GM15510 (cell line): Measurements from ENCODE around the gene PRKCA.

Experiments used
- POLR2A ChIP-seq: IDR thresholded peaks from 3 replicates; pipeline ENCODE4 v1.6.1; 2011; ENCODE audit warnings: borderline replicate concordance; ENCODE audit not compliant: insufficient read length; ENCODE audit errors: extremely low read depth

The PRKCA gene

DNA sequence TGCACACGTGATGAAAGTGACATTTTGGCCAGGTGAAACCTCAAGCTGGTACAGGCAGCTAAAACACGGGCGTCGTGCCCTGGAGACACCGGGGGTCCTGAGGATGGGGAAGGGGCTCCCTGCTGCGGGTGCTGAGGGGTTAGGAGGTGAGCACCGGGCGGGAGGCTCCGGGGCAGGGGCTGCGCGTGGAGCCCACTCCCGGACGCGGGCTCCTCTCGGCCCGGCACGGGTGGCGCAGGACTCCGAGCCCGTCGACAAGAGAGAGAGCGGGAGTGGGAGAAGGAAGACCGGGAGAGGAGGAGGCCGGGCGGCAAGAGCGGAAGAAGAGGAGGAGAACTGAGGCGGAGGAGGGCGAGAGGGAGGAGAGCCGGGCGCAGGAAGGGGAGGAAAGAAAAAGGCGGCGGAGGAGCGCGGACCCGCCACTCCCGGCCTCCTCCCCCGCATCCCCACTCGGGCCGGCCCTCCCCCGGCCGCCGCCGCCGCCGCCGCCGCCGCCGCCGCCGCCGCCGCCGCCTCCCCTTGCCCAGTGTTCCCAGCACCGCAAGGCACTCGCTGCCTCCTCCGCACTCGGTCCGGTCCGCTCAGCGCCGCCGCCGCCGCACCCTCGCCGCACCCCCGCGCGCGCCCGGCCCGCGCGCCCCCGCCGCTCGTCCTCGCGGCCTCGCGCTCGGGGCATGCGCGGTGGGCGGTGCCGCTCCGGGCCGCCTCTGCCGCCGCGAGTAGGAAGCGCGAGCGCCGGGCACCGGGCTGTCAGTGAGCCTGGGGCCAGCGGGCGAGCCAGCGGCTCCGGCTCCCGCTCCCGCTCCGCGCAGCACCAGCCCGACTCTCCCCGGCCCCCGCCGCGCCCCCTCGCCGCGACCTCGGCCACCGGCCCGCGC lies at the start of gene PRKCA:
Gene PRKCA, plus strand, starts transcription at position 750 of the 878 bp plus-strand sequence.
- TF ChIP-seq POLR2A, result peak; percentile 20

DNA sequence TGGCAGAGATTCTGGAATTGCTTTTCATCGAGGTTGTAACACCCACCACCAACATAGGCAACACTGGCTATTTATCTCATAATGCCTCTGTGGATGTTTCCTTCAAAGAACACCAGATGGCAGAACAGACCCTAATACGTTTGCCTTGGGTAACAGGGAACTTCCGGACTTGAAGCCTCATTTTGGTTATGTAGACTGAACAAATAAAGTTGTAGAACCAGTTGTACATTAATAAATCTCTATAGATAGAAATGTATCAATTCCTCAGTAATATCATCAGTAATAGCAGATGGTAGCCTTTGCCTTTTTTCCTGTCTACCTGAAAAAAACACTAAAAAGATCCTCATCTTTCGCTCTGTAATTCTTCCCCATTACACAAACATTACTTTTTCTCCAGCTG lies 47.3 kb upstream of the PRKCA start:
- no peak for TF ChIP-seq POLR2A

DNA sequence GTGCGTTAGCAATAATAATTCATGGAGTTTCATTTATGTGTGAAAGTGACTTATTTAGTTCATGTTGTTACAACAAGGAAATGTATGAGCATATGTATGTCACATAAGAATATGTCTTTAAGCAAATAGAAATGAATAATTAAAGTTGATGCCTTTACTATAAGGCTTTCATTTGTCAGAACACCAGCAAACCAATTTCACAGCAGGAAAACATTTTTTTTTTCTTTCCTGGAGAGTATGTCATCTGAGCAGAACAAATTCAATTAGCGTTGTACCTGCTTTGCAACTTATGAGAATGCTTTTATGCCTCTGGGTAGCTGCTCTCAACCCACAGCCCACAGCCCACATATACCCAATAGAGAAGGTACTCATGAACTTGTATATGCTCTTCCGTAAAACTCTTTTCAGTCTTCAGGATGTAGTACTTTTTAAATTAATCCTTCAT lies 46.9 kb upstream of the PRKCA start:
- TF ChIP-seq POLR2A, result no peak

DNA sequence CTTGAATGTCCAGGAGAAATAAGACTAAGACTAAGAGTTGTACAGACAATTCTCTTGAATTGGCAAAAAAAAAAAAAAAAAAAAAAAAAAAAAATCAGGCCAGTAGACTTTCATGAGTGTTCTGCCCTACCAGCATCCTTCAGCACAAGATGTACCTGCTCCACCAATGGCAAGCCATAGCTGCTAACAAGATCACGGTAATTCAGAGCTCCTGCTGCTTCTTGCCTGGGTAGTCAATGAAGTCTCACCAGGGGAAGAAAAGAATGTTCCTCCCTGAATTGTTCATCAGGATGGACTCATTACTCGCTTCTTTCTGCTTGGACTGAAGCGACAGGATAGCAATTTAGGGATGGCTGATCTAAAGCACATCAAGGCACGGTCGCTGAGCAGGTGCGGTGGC lies 42.1 kb upstream of the PRKCA start:
- no peak for TF ChIP-seq POLR2A

DNA sequence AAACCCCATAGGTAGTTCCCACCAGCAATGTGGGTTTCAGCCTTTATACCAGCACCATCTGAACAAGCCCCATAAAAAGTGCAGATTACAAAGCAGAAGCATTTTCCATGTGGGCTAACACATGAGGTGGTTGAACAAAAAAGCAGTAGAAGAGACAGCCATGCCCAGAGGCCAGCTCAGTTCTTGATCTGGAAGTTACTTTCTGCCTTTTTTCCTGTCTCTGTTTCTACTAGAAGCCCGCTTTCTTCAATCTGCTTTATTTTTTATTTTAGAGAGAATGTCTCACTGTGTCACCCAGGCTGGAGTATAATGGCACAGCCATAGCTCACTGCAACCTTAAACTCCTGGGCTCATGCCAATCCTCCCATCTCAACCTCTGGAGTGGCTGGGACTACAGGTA lies 41.7 kb upstream of the PRKCA start:
- TF ChIP-seq POLR2A, result no peak

DNA sequence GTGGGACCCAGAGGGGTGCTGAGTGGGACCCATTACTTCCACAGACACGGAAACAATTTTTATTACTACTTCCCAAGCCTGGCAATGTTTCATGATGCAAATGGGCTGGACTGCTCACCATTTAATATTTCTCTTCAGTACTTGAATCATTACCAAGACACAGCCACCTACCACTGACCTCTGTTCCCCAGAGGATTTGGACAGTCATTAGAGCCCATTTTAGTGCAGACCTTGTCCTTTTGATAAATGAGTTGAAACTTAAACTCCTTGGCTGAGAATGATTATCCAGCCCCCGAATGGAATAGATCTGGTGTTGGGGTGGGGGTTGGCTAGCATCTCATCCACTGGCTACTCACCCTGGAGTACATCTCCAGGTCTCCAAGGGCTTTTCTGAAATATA lies 39.6 kb upstream of the PRKCA start:
- TF ChIP-seq POLR2A, result no peak

DNA sequence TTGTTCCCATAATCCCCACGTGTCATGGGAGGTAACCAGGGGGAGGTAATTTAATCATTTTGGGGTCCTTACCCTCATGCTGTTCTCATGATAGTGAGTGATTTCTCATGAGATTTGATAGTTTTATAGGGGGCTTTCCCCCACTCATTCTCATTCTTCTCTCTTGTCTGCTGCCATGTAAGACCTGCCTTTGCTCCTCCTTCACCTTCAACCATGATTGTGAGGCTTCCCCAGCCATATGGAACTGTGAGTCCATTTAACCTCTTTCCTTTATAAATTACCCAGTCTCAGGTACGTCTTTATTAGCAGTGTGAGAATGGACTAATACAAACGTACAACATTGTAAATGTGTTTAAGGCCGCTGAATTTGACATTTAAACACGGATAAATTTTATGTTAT lies 37.7 kb upstream of the PRKCA start:
- TF ChIP-seq POLR2A, result no peak

DNA sequence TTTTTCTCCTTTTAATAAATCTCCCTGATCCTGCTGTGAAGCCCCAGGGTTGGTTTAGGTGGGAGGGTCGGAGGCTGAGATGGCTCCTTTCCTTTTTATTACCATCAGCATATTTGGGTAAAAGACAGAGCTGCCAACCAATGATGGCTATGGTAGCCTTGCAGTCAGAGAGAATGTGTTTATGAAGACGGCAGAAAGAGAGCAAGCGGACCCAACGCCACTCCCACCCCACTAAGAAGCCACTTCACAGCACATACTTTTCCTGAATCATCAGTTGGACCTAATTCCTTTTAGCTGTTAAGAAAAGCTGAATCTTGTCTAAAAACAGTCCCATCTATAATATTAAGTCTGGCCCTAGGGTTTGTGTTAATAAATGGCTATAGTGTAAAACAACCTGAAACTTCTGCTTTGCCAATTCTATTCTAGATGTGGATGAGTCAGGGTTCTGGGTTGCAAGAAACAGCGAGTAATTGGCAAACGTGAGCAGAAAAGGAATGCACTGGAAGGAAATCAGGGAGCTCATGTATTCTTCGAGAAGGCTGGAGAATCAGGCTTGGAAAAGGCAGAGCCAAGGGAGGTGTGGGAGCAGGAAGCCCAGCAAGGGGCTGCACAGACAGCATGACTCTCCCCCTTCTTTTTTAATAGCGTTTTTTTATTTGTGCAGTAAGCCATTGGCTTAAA lies 34.0 kb upstream of the PRKCA start:
- TF ChIP-seq POLR2A, result no peak

DNA sequence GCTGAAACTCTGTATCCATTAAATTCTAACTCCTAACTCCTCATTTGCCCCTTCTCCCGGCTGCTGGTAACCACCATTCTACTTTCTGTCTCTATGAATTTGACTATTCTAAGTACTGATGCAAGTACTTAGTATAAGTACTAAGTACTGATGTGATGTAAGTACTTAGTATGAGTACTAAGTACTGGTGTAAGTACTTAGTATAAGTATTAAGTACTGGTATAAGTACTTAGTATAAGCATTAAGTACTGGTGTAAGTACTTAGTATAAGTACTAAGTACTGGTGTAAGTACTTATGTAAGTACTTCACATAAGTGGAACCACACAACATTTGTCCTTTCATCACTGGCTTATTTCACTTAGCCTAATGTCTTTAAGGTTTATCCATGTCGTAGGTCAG lies 32.3 kb upstream of the PRKCA start:
- no peak for TF ChIP-seq POLR2A

DNA sequence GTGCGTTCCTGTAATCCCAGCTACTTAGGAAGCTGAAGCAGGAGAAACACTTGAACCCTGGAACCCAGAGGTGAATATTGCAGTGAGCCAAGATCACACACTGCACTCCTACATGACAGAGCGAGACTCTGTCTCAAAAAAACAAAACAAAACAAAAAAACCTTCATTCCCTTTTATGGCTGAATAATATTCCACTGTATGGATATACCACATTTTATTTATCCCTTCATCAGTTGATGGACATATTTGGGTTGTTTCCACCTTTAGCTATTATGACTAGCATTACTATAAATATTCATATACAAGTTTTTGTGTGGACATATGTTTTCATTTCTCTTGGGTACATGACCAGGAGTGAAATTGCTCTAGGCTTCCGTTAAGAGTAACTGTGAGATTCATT lies 30.9 kb upstream of the PRKCA start:
- TF ChIP-seq POLR2A, result no peak

DNA sequence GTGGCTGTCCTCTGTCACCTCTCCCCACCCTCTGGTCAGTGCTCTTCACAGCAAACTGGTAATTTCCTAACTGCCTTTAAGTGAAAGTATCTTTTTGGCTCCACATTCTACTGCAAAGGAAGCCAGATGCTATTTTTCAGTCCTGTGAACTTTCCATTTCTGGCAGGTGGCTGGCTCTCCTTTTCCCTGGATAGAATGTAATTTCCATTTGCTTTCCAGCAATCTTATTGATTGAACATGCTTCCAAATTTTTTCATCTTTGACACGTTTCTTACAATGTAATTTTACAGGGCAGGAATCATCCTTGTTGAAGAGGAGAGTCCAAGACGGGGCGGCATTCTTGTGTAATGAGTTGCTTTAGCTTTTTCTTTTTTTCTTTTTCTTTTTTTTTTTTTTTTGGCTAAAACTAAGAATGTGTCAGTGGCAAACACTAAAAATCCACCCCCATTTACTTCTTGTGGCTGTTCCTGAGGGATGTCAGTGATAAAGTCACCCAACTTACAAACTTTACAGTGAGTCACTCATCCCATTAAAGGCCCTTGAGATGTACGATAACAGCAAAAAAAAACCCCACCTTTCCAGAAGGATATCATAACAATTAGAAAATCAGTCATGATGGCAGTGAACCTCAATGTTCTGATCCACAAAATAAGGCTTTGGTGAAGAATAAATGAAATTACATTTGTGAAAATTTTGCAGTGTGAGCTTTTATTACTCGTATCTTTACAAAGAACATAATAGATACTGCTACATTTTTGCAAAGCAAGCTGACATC lies 29.4 kb upstream of the PRKCA start:
- TF ChIP-seq POLR2A, result no peak

DNA sequence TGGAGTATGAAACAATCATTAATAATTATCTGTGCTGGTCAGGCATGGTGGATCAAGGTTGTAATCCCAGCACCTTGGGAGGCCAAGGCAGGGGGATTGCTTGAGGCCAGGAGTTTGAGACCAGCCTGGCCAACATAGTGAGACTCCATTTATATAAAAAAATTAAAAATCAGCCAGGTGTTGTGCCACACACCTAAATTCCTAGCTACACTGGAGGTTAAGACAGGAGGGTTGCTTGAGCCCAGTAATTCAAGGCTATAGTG lies 28.9 kb upstream of the PRKCA start:
- TF ChIP-seq POLR2A, result no peak

DNA sequence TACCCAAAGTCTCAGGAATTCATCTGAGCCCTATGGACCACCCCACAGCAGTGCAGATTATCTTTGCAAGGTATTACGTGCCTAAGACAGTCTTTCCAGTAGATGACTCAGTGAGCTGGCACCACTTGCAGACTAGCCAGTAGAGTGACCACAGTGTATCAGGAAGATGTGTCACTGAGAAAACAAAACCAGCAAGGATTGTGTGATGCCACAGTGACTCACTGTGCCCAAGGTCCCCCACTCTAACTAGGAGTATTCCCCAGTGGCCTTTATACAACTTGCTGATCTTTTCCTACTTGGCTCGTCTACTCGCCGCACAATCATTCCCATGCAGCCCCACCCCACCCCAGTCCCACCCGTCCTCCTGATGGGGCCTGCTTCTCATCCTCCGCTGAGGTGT lies 26.8 kb upstream of the PRKCA start:
- TF ChIP-seq POLR2A, result no peak

DNA sequence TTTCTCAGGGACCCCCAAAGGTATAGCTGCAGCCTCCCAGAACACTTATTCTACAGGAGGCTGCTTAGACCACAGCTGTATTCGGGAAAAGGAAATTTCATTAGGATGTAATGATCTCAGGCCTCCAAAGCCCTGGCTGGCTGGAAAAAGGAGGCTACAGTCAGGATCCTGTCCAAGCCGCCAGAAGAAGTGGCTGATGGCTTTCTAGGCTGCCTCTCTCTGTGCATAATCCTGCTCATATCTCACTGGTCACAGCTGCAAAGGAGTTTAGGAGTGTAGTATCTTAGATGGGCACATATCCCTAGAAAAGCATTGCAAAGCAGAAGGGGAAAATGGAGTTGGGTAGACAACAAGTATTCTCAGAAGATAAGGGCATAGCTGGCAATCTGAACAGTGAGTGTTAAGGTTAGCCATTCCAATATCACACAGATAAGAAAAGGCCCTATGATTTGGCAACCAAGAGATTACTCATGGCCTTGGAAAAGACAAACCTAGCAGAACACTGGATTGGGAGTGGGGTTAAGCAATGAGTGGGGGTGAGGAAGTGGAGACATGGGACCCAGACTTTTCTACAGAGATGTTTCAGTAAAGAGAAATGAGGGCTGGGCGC lies 26.0 kb upstream of the PRKCA start:
- TF ChIP-seq POLR2A, result no peak

DNA sequence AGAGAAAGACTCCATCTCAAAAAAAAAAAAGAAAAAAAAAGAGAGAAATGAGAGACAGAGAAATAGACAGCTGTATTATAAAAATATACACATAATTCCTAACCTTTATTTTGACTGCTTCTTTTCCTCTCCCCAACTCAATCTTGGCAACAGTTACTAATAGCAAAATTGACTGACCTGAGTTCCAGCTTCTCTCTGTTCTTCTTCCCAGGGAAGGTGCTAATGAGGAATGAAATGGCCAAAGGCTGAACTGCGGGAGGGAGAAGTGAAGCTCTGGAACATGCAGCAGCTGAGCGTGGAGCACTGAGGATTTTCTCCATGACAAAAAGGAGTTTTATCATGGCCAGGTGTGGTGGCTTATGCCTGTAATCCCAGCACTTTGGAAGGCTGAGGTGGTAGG lies 25.2 kb upstream of the PRKCA start:
- no peak for TF ChIP-seq POLR2A

DNA sequence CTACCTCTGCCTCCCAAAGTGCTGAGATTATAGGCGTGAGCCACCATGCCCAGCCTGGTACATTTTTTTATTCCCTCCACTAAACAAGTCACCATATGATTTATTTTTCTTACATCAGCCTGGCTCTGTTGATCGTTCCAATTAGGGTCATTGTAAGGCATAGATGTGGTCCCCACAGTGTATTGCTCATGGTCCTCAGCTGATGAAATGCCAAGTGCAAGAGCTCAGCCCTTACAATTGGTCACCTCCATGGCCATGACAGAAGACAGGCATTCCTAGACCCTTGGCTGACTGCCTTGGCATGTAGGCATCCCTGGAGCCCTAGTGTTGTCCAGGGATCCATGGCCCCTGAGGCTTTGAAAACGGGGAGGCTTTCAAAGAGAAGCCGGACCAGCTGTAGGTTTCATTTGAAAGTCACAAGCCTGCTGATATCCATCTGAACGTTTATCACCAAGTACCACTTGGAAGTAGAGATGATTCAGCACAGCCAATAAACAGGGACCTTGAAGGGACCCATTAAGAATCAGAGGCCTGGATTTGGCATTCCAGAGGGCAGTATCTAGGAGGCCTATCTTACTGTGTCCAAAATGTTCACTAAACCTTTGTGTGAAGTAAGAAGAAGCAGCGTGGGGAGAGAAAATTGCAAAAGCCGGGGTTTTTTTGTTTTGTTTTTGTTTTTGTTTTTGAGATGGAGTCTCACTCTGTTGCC lies 20.6 kb upstream of the PRKCA start:
- no peak for TF ChIP-seq POLR2A
